GM19328 (cell line): ENCODE data around the gene SPINK6.

Experiments
- ATAC-seq: cut with Tn5 transposase; IDR thresholded peaks from one replicate; pipeline ENCODE4 v1.9.1; 2021; ENCODE audit warnings: mild to moderate bottlenecking, moderate library complexity; ENCODE audit not compliant: unreplicated experiment

The SPINK6 gene

DNA sequence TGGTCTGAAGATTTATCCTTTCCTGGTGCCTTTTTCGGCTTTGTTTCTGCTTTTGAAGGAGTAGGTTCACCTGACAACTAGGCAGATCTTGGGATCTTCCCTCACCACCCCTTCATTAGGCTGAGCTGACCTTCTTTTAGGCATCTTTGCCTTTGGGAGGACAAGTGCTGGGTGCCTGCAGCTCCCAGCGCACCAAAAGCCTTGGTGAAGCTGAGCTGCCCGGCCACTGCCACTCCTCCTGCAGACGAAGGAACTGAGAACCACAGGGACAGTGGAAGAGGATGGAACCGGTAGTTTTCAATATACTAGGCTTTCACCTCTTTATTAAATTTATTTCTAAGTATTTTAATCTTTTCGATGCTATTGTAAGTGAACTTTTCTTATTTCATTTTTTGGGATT lies 18.7 kb downstream of the SPINK6 start:
- ATAC-seq, result no peak

DNA sequence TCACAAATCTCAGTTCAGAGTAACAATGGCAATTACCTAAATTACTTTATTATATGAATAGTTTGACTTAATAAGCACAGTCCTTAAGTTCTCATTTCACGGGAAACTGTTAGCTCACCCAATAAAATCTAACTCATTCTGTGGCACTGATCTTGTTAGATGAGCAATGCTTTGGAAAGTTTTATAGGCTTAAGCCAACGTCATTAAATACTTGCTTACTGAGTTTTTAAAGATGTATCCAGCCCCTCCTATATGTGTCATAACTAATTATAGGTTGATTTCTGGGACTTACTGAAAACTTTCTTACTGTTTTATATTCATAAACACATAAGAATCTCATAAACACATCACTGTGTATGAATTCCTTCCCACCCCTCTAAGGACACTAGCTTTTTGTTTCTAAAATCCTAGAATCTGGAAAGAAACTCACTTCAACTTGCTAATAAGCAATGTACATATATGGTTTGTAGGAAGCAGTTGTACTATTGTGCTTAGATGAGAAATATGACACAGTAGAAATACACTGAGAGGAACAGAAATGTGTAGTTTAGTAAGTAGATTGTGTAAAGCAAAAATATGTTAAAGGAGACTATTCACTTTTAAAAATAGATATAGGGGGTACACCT lies 21.4 kb downstream of the SPINK6 start:
- no peak for ATAC-seq

GRCh38 chr5:148228392-148228984 lies 25.6 kb downstream of the SPINK6 start:
- ATAC-seq, result no peak

- ATAC-seq, result no peak
Measured at GRCh38 chr5:148229840-148230239, 27.0 kb downstream of the SPINK6 start.

GRCh38 chr5:148230240-148230639 lies 27.4 kb downstream of the SPINK6 start:
- no peak for ATAC-seq

- no peak for ATAC-seq
Measured at GRCh38 chr5:148237785-148238417, 35.1 kb downstream of the SPINK6 start.

- ATAC-seq, result no peak
Measured at GRCh38 chr5:148238418-148238794, 35.6 kb downstream of the SPINK6 start, which contains the start of gene MARCOL. Gene MARCOL, plus strand, starts transcription at chr5:148238525. Its CDS starts 73 bp downstream, at chr5:148238598.

- ATAC-seq, result no peak
Measured at GRCh38 chr5:148248894-148249293, 46.1 kb downstream of the SPINK6 start.

- ATAC-seq, result no peak
Measured at GRCh38 chr5:148255456-148255855, 52.6 kb downstream of the SPINK6 start.

GRCh38 chr5:148259288-148259687 lies 56.4 kb downstream of the SPINK6 start:
- no peak for ATAC-seq

DNA sequence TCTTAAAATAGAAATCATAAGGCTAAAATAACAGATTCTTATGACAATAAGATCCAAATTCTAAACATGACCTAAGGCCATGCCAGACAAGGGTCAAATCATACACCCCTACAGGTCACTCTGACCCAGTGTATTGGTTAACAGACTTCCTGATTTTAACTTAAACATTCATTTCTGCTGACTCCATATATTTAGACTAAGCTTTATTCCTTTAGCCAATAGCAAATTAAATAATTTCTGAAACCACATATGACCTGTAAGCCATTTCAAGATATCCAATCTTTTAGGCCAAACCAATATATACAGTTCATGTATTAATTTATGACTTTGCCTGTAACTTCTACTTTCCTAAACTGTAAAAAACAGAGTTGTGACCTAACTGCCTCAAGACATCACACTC lies 58.4 kb downstream of the SPINK6 start:
- no peak for ATAC-seq
